Smooth muscle cell (in vitro differentiated cells): Measurements from ENCODE around the gene PER1. TPM values are rescaled to one million over a fixed set of nuclear protein-coding genes. Genes with fewer than 3 reads are reported as not detected.

Source experiments
- DNase-seq: peaks from one replicate; lab custom pipeline; 2025; ENCODE audit not compliant: unreplicated experiment; lab: John Stamatoyannopoulos, UW
- H2AFZ ChIP-seq: fragments of 200-600 bp; sonication (generic); 2 replicates; pipeline ENCODE4 v1.6.0; 2016; ENCODE audit warnings: antibody characterized with exemption, low read depth, mild to moderate bottlenecking
- H3F3A ChIP-seq: fragments of 200-600 bp; sonication (generic); 2 replicates; pipeline ENCODE4 v1.6.0; 2017; ENCODE audit warnings: antibody characterized with exemption, low read depth
- H3K27ac ChIP-seq: fragments of 200-600 bp; sonication (generic); 2 replicates; pipeline ENCODE4 v1.5.1; 2016; ENCODE audit warnings: low read depth, mild to moderate bottlenecking
- H3K27me3 ChIP-seq: fragments of 200-600 bp; sonication (generic); 2 replicates; pipeline ENCODE4 v1.6.1; 2016; ENCODE audit warnings: low read depth, mild to moderate bottlenecking
- H3K36me3 ChIP-seq: fragments of 200-600 bp; sonication (generic); 2 replicates; pipeline ENCODE4 v1.5.1; 2016; ENCODE audit warnings: low read depth
- H3K4me1 ChIP-seq: fragments of 200-600 bp; sonication (generic); 2 replicates; pipeline ENCODE4 v1.5.1; 2016; ENCODE audit warnings: low read depth
- H3K4me2 ChIP-seq: fragments of 200-600 bp; sonication (generic); 2 replicates; pipeline ENCODE4 v1.6.0; 2016; ENCODE audit warnings: mild to moderate bottlenecking
- H3K4me3 ChIP-seq: fragments of 200-600 bp; sonication (generic); 2 replicates; pipeline ENCODE4 v1.5.1; 2016; ENCODE audit warnings: mild to moderate bottlenecking
- H3K79me2 ChIP-seq: fragments of 200-600 bp; sonication (generic); 2 replicates; pipeline ENCODE4 v1.6.0; 2016; ENCODE audit warnings: low read depth, mild to moderate bottlenecking
- H3K9ac ChIP-seq: fragments of 200-600 bp; sonication (generic); 2 replicates; pipeline ENCODE4 v1.6.0; 2016; ENCODE audit warnings: low read depth
- H3K9me3 ChIP-seq: fragments of 200-600 bp; sonication (generic); replicated peaks from 2 replicates; pipeline ENCODE4 v1.5.1; 2016; ENCODE audit warnings: low read depth
- H4K20me1 ChIP-seq: fragments of 200-600 bp; sonication (generic); 2 replicates; pipeline ENCODE4 v1.6.0; 2016; ENCODE audit warnings: low read depth
- WGBS: methylation state at CpG from one replicate; pipeline ENCODE4 v1.1.7; 2016; ENCODE audit warnings: low lambda C conversion rate; 5-methylcytosine and 5-hydroxymethylcytosine counted together
- polyA plus RNA-seq: library from polyadenylated mRNA; unstranded; fragments of >200 nt; fragmentation: Nextera tagmentation; extraction: Ambion mirVana; gene quantifications from 2 replicates; pipeline ENCODE4 v1.2.1, GENCODE V29; 2016
- total RNA-seq: library from RNA; depleted of rRNA; stranded (reverse); fragments of >200 nt; gene quantifications from 2 replicates; pipeline ENCODE4 v1.2.3, GENCODE V29; 2014
- TF ChIP-seq, protein P1 (sequence below): fragments of 200-600 bp; sonication (generic); IDR thresholded peaks from 2 replicates; pipeline ENCODE4 v1.5.1; 2017; ENCODE audit warnings: borderline replicate concordance, mild to moderate bottlenecking, antibody characterized with exemption; ENCODE audit not compliant: insufficient read depth, poor library complexity, severe bottlenecking

The PER1 gene
- total and polyA plus RNA-seq, 2 experiments from 2014 or later, result 29.0 to 55.2 TPM

DNA sequence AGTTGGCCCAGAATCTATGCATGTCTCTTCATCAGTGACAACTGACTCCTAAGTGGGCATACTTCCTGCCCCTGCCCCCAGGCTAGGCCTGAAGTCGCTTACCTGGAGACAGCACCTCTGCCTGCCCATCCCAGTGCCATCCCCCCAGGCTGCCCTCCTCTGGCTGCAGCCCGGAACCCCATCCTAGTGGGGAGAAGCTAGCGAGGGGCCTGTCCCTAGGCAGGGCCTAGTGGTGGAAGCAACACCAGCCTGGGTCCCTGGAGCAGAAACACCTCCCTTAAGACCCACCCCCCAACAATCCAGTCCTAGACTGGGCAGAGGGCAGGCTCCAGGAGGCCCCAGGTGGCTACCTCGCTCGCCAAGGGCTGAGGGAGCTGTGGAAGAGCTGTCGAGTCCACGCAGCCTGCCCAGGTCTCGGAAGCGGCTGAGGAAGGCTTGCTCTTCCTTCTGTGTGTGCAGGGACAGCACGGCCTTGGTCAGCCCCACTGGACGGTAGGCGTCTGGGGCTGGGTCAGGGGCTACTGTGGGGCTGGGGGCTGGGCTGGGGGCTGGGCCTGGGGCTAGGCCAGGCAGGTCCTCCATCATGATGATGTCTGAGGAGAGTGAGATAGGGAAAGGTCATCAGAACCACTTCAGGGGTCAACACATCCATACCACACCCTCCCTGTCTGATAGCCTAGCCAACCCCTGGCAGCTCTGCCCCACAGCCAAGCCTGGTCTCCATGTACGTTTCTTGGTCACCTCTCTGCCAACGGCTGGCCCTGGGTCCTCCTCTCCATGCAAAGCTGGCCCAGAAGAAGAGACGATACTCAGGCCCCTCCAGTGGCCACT is 7.6 kb downstream of the PER1 start:
- 97% methylated on average over 15 of the region's 15 CpGs for WGBS
- peaks cover 5% of the 10 kb centered on the region for H3K36me3 ChIP-seq
- peaks cover 10% of the 10 kb centered on the region for H3F3A ChIP-seq
- no peak overlapping the region for H3K27ac ChIP-seq
- H3K9me3 ChIP-seq, result no peaks in the 10 kb centered on the region
- peaks cover 76% of the 10 kb centered on the region for H4K20me1 ChIP-seq
- H3K4me2 ChIP-seq, result no peak overlapping the region
- H2AFZ ChIP-seq, result no peak overlapping the region
- no peak overlapping the region for H3K9ac ChIP-seq
- TF ChIP-seq, protein P1, sequence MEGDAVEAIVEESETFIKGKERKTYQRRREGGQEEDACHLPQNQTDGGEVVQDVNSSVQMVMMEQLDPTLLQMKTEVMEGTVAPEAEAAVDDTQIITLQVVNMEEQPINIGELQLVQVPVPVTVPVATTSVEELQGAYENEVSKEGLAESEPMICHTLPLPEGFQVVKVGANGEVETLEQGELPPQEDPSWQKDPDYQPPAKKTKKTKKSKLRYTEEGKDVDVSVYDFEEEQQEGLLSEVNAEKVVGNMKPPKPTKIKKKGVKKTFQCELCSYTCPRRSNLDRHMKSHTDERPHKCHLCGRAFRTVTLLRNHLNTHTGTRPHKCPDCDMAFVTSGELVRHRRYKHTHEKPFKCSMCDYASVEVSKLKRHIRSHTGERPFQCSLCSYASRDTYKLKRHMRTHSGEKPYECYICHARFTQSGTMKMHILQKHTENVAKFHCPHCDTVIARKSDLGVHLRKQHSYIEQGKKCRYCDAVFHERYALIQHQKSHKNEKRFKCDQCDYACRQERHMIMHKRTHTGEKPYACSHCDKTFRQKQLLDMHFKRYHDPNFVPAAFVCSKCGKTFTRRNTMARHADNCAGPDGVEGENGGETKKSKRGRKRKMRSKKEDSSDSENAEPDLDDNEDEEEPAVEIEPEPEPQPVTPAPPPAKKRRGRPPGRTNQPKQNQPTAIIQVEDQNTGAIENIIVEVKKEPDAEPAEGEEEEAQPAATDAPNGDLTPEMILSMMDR, result no peak
- DNase-seq, result no peak
- H3K79me2 ChIP-seq, result no peaks in the 10 kb centered on the region
- no peak overlapping the region for H3K4me3 ChIP-seq
- H3K27me3 ChIP-seq, result no peaks in the 10 kb centered on the region
- no peaks in the 10 kb centered on the region for H3K4me1 ChIP-seq

DNA sequence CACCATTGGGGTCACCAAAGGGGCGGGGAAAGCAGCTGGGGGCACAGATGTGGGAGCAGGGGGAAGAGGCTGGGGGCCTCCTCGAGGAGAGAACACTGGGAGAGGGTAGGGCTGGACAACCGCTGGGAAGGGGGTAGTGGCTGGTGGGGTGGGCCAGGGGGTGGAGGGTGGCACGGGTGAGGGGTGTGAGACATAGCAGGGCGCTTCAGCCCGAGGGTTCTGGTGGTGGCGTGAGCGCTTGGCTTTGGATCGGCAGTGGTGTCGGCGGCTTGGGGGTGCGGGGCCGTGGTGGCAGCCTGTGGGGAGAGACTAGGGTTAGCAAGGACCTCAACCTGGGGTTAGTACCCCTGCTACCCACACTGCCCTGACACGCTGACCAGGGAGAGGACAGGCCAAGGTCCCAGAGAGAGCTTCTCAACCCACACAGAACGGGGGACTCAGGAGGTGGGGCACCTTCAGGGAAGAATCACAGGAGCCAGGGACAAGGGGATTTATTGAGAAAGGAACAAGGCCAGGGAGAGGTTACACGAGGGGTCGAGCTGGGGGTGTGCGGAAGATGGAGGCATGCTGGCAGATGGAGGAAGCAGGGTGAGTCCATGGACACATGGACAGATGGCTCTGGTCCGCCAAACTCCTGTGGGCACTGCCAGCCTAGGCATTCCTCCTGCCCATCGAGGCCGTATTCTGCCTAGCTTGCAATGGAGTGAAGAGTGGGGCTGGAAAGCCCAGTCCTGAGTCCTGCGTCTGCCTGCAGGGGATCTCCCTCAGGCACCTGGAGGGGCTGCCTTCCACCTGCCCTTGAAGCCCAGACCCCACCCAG is 8.4 kb downstream of the PER1 start:
- Histone ChIP-seq H3K4me1 (no peaks in the 10 kb centered on the region), H4K20me1 (peaks cover 74% of the 10 kb centered on the region), H3K36me3 (no peaks in the 10 kb centered on the region), H2AFZ (no peak overlapping the region), H3K27me3 (no peaks in the 10 kb centered on the region), H3F3A (peaks cover 16% of the 10 kb centered on the region), H3K4me3 (no peak overlapping the region), H3K79me2 (no peaks in the 10 kb centered on the region), H3K9me3 (no peaks in the 10 kb centered on the region), H3K9ac (no peak overlapping the region), H3K4me2 (no peak overlapping the region), H3K27ac (no peak overlapping the region)
- WGBS, result 96% methylated on average over 16 of the region's 22 CpGs
- TF ChIP-seq, protein P1, result no peak
- DNase-seq, result no peak

DNA sequence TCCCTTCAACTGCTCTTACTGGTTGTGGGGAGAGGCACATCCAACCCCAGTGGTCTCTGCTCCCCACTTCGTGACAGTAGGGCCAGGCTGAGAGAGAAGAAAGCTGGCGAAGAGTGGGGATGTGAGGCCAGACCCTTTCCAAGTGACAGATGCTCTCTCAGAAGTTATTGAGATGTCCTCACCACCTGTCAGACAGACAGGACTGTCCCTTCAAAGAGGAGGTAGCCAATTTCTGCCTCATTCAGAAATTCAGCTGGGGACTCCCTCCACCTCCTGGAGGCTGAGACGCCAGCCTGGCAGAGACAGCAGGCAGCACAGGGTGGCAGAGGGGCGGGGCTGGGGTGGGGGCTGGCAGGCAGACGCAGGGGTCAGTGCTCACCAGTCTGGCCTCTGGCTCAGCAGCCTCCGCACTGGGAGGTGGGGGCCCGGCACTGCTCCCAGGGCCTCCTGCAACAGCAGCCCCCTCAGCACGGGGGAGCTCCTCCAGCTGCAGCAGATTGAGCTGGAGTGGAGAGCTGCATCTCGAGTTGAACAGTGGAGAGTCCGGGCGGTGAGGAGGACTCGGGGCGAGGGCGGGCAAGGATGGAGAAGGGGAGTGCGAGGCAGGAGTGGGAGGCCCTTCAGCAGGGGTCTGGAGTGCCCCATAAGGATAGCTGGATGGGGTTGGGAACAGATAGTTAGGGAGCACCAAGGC is 9.2 kb downstream of the PER1 start:
- H3K9ac ChIP-seq, result no peak overlapping the region
- peaks cover 16% of the 10 kb centered on the region for H3F3A ChIP-seq
- no peak for DNase-seq
- H2AFZ ChIP-seq, result no peak overlapping the region
- H4K20me1 ChIP-seq, result peaks cover 67% of the 10 kb centered on the region
- no peaks in the 10 kb centered on the region for H3K36me3 ChIP-seq
- H3K27ac ChIP-seq, result no peak overlapping the region
- H3K4me3 ChIP-seq, result no peak overlapping the region
- no peaks in the 10 kb centered on the region for H3K9me3 ChIP-seq
- H3K4me2 ChIP-seq, result no peak overlapping the region
- no peaks in the 10 kb centered on the region for H3K79me2 ChIP-seq
- no peaks in the 10 kb centered on the region for H3K27me3 ChIP-seq
- WGBS, result 95% methylated on average over 13 of the region's 15 CpGs
- TF ChIP-seq, protein P1, result no peak
- H3K4me1 ChIP-seq, result no peaks in the 10 kb centered on the region
